BLaER1 treated with 17β-estradiol and CSF1 and Interleukin-3, amounts not matched to agents 10 nM and 100 nM (cell line): Measurements from ENCODE around the gene EPB41L1.

ENCODE experiments used
- H3K27ac ChIP-seq, 11 experiments: shearing (Covaris generic); formaldehyde crosslinking; 2 replicates each; pipeline ENCODE4 v1.8.1; 2022
- H3K27me3 ChIP-seq, 11 experiments: shearing (Covaris generic); formaldehyde crosslinking; 2 replicates each; pipeline ENCODE4 v1.8.1; 2022
- H3K36me3 ChIP-seq, 11 experiments: shearing (Covaris generic); formaldehyde crosslinking; 2 replicates each; pipeline ENCODE4 v1.8.1; 2022
- H3K4me1 ChIP-seq, 10 experiments: shearing (Covaris generic); formaldehyde crosslinking; 2 replicates each; pipeline ENCODE4 v1.8.1; 2022
- H3K4me2 ChIP-seq, 11 experiments: shearing (Covaris generic); formaldehyde crosslinking; 2 replicates each; pipeline ENCODE4 v1.8.1; 2022
- H3K4me3 ChIP-seq, 10 experiments: shearing (Covaris generic); formaldehyde crosslinking; 2 replicates each; pipeline ENCODE4 v1.8.1; 2022
- H3K9ac ChIP-seq, 11 experiments: shearing (Covaris generic); formaldehyde crosslinking; 2 replicates each; pipeline ENCODE4 v1.8.1; 2022
- H3K9me3 ChIP-seq, 11 experiments: shearing (Covaris generic); formaldehyde crosslinking; replicated peaks in 1 of 11; 2 replicates each; pipeline ENCODE4 v1.8.1; 2022
- H4K20me1 ChIP-seq, 11 experiments: shearing (Covaris generic); formaldehyde crosslinking; 2 replicates each; pipeline ENCODE4 v1.8.1; 2022
- Cebpa-rat ChIP-seq, 11 experiments: shearing (Covaris generic); IDR thresholded peaks; 2 replicates each; pipeline ENCODE4 v1.8.1; 2022

EPB41L1 gene

DNA sequence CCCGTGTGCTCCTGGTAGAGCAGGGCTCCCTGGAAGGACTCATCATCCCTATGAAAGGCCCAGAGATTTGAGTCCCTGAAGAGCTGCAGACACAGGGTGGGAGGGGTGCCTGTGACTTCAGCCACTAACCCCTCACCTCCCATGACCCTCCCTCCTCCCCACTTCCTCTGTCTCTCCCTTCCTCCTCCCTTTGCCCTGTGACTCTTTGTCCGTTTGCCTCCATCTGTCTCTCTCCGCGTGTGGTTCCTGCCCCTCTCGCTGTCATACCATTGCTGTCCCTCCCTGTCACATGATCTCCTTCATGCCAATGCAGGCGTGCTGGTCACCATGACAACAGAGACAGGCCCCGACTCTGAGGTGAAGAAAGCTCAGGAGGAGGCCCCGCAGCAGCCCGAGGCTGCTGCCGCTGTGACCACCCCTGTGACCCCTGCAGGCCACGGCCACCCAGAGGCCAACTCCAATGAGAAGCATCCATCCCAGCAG, 19.0 kb downstream of the EPB41L1 start:
- peak overlapping the region; percentile 3 to 62 (median 45); a peak in 19 of 22 replicates for H3K4me2 ChIP-seq
- no peak overlapping the region for H3K4me3 ChIP-seq

GRCh38 chr20:36175016-36175415, 20.5 kb downstream of the EPB41L1 start:
- TF ChIP-seq Cebpa-rat (IDR thresholded peaks at IDR 0.05) = no peak
- no peaks in the 10 kb centered on the region; a peak in 2 of 22 replicates for H4K20me1 ChIP-seq
- H3K4me2 ChIP-seq = no peak overlapping the region
- peaks cover 9 to 12% (median 11%) of the 10 kb centered on the region in 10 experiments; a peak in 19 of 20 replicates for H3K4me1 ChIP-seq
- no peak overlapping the region for H3K9ac ChIP-seq
- H3K27ac ChIP-seq = no peak overlapping the region
- no peaks in the 10 kb centered on the region for H3K27me3 ChIP-seq
- no peaks in the 10 kb centered on the region for H3K9me3 ChIP-seq
- peaks cover 0 to 7% (median 0%) of the 10 kb centered on the region in 11 experiments; a peak in 3 of 22 replicates for H3K36me3 ChIP-seq
- H3K4me3 ChIP-seq = no peak overlapping the region

More for the DNA sequence above, 19.0 kb downstream of the EPB41L1 start:
- Histone ChIP-seq H4K20me1 (no peaks in the 10 kb centered on the region; a peak in 2 of 22 replicates), H3K27ac (0 out of 22 replicates have a peak overlapping the region, but pooled peaks of 1 of the 11 experiments have one; percentile 17), H3K36me3 (peaks cover 0 to 7% (median 0%) of the 10 kb centered on the region in 11 experiments; a peak in 3 of 22 replicates), H3K9ac (peak overlapping the region in 3 of 11 experiments; percentile 0 to 32 (median 30); a peak in 1 of 22 replicates), H3K4me1 (peaks cover 9 to 21% (median 11%) of the 10 kb centered on the region in 10 experiments; a peak in 19 of 20 replicates), H3K27me3 (no peaks in the 10 kb centered on the region), H3K9me3 (no peaks in the 10 kb centered on the region)
- no peak for TF ChIP-seq Cebpa-rat (IDR thresholded peaks at IDR 0.05)

DNA sequence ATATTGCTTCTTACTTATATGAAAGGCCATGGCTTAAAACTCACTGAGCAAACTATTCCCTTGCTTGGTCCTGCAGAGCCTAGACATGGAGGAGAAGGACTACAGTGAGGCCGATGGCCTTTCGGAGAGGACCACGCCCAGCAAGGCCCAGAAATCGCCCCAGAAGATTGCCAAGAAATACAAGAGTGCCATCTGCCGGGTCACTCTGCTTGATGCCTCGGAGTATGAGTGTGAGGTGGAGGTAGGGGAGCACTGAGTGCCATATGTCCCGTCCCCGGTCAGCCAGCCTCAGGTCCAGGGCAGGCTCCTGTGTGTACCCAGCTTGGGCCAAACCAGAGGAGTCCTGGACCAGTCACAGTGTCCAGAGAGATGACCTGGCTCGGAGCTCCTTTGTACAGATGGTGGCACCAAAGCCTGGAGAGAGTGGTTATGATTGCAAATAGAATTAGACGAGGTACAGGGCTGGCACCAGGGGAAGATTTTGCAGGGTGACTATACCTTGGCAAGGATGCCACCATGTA, 21.0 kb downstream of the EPB41L1 start:
- H3K9me3 ChIP-seq = no peaks in the 10 kb centered on the region
- H3K36me3 ChIP-seq = peaks cover 0 to 7% (median 0%) of the 10 kb centered on the region in 11 experiments; a peak in 3 of 22 replicates
- no peak overlapping the region for H3K9ac ChIP-seq
- no peaks in the 10 kb centered on the region; a peak in 2 of 22 replicates for H4K20me1 ChIP-seq
- peaks cover 9 to 13% (median 12%) of the 10 kb centered on the region in 10 experiments; a peak in 19 of 20 replicates for H3K4me1 ChIP-seq
- H3K4me2 ChIP-seq = no peak overlapping the region
- no peak for TF ChIP-seq Cebpa-rat (IDR thresholded peaks at IDR 0.05)
- H3K27ac ChIP-seq = no peak overlapping the region
- no peaks in the 10 kb centered on the region for H3K27me3 ChIP-seq
- H3K4me3 ChIP-seq = no peak overlapping the region

- no peak overlapping the region for H3K4me3 ChIP-seq
- H3K9me3 ChIP-seq = no peaks in the 10 kb centered on the region
- TF ChIP-seq Cebpa-rat (IDR thresholded peaks at IDR 0.05) = no peak
- H4K20me1 ChIP-seq = no peaks in the 10 kb centered on the region; a peak in 1 of 22 replicates
- H3K9ac ChIP-seq = no peak overlapping the region
- peaks cover 0 to 8% (median 0%) of the 10 kb centered on the region in 11 experiments; a peak in 3 of 22 replicates for H3K36me3 ChIP-seq
- no peak overlapping the region for H3K27ac ChIP-seq
- H3K27me3 ChIP-seq = no peaks in the 10 kb centered on the region
- H3K4me1 ChIP-seq = peaks cover 9 to 23% (median 19%) of the 10 kb centered on the region in 10 experiments
- H3K4me2 ChIP-seq = no peak overlapping the region
Observed at GRCh38 chr20:36177716-36178115, 23.2 kb downstream of the EPB41L1 start.

GRCh38 chr20:36179170-36179945, 24.8 kb downstream of the EPB41L1 start:
- Histone ChIP-seq H3K4me3 (no peak overlapping the region), H3K36me3 (peaks cover 0 to 8% (median 0%) of the 10 kb centered on the region in 11 experiments; a peak in 3 of 22 replicates), H3K27me3 (no peaks in the 10 kb centered on the region), H4K20me1 (no peaks in the 10 kb centered on the region; a peak in 1 of 22 replicates), H3K9ac (no peak overlapping the region), H3K9me3 (no peaks in the 10 kb centered on the region), H3K4me2 (no peak overlapping the region), H3K4me1 (peaks cover 10 to 23% (median 19%) of the 10 kb centered on the region in 10 experiments), H3K27ac (no peak overlapping the region)
- TF ChIP-seq Cebpa-rat (IDR thresholded peaks at IDR 0.05) = no peak

DNA sequence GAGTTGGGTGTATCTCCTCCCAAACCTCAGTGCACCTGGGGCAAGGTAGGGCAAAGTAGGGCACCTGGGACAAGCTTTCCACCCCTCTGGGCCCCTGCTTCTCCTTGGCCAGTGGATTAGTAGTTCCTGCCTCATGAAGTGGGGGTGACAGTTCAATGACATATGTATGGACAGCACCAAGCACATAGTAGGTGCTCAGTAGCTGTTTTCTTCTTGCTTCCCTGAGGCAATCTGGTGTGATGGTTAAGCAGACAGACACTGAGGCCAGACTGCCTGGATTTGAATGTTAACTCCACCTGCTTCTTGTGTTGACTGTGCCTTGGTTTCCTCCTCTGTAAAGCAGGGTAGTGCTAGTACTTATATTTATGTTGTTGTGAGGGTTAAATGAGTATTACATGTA, 25.8 kb downstream of the EPB41L1 start:
- H3K4me1 ChIP-seq = peaks cover 10 to 23% (median 19%) of the 10 kb centered on the region in 10 experiments
- no peak overlapping the region for H3K9ac ChIP-seq
- H3K27me3 ChIP-seq = no peaks in the 10 kb centered on the region
- TF ChIP-seq Cebpa-rat (IDR thresholded peaks at IDR 0.05) = no peak
- H3K36me3 ChIP-seq = peaks cover 0 to 8% (median 0%) of the 10 kb centered on the region in 11 experiments; a peak in 3 of 22 replicates
- H3K27ac ChIP-seq = no peak overlapping the region
- H3K9me3 ChIP-seq = no peaks in the 10 kb centered on the region
- H3K4me3 ChIP-seq = no peak overlapping the region
- H4K20me1 ChIP-seq = no peaks in the 10 kb centered on the region; a peak in 1 of 22 replicates
- no peak overlapping the region for H3K4me2 ChIP-seq

DNA sequence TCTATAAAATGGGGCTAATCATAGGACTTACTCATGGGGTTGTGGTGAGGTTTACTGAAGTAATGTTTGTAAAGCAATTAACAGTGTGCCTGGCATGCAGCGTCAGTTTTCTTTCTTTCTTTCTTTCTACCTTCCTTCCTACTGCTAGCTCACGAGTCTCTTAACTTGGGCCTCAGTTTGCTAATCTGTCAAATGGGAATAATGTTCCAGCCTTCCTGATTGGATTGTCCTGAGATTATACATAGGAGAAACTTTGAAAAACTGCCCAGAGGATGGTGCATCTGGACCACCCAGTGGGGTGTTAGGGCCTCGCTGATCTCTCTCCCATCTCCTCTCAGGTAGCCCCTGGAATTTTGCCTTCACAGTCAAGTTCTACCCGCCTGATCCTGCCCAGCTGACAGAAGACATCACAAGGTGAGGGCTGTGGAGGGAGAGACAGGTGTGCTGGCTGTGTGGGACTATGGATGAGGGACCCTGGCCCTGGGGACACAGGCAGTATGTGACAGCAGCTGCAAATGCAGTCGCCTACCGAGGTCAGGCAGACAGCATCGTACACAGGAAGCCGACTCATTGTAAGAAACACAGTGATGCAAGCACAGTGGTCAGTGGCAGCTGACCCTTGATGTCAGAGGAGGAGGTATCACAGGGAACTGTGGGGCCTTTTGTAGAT, 27.5 kb downstream of the EPB41L1 start:
- Histone ChIP-seq H3K9me3 (no peaks in the 10 kb centered on the region), H3K27ac (peak overlapping the region in 3 of 11 experiments; percentile 17 to 57 (median 49); a peak in 5 of 22 replicates), H3K4me2 (peak overlapping the region in 5 of 11 experiments; percentile 32 to 69 (median 57); a peak in 9 of 22 replicates), H3K4me1 (peaks cover 10 to 23% (median 19%) of the 10 kb centered on the region in 10 experiments), H3K9ac (peak overlapping the region in 2 of 11 experiments; percentile 19 to 25; a peak in 1 of 22 replicates), H4K20me1 (no peaks in the 10 kb centered on the region; a peak in 1 of 22 replicates), H3K27me3 (no peaks in the 10 kb centered on the region), H3K36me3 (peaks cover 0 to 8% (median 0%) of the 10 kb centered on the region in 11 experiments; a peak in 2 of 22 replicates), H3K4me3 (no peak overlapping the region)
- TF ChIP-seq Cebpa-rat (IDR thresholded peaks at IDR 0.05) = no peak

GRCh38 chr20:36182604-36183154, 28.1 kb downstream of the EPB41L1 start:
- no peak overlapping the region for H3K4me3 ChIP-seq
- no peaks in the 10 kb centered on the region for H3K9me3 ChIP-seq
- H3K27me3 ChIP-seq = no peaks in the 10 kb centered on the region
- H3K9ac ChIP-seq = peak overlapping the region in 1 of 11 experiments; percentile 25; a peak in 1 of 22 replicates
- no peak for TF ChIP-seq Cebpa-rat (IDR thresholded peaks at IDR 0.05)
- peaks cover 10 to 23% (median 19%) of the 10 kb centered on the region in 10 experiments for H3K4me1 ChIP-seq
- H4K20me1 ChIP-seq = no peaks in the 10 kb centered on the region; a peak in 1 of 22 replicates
- H3K4me2 ChIP-seq = peak overlapping the region; percentile 32 to 69 (median 57); a peak in 17 of 22 replicates
- peak overlapping the region in 3 of 11 experiments; percentile 17 to 57 (median 49); a peak in 5 of 22 replicates for H3K27ac ChIP-seq
- H3K36me3 ChIP-seq = peaks cover 0 to 8% (median 0%) of the 10 kb centered on the region in 11 experiments; a peak in 2 of 22 replicates
